Fibroblast of villous mesenchyme (primary cell): ENCODE measurements around the gene TXNDC9. TPM values are rescaled to one million over a fixed set of nuclear protein-coding genes. Genes with fewer than 3 reads are reported as not detected.

ENCODE experiments used
- DNase-seq: peaks from one replicate; pipeline ENCODE4 v3.0.0-alpha.2; 2010; ENCODE audit warnings: low read depth
- H3K4me3 ChIP-seq: 2 replicates; pipeline ENCODE4 v1.5.1; 2011; ENCODE audit warnings: low read depth, mild to moderate bottlenecking, low read length
- CTCF ChIP-seq: IDR thresholded peaks from 2 replicates; pipeline ENCODE4 v1.5.1; 2012; ENCODE audit warnings: low read depth, mild to moderate bottlenecking, low read length; ENCODE audit not compliant: insufficient read depth
- total RNA-seq: library from RNA; depleted of rRNA; stranded (reverse); fragments of >200 nt; gene quantifications from 2 replicates; pipeline ENCODE4 v1.2.3, GENCODE V29; 2012

The TXNDC9 gene
- total RNA-seq = 86.3 and 115 TPM in 2 replicates

DNA sequence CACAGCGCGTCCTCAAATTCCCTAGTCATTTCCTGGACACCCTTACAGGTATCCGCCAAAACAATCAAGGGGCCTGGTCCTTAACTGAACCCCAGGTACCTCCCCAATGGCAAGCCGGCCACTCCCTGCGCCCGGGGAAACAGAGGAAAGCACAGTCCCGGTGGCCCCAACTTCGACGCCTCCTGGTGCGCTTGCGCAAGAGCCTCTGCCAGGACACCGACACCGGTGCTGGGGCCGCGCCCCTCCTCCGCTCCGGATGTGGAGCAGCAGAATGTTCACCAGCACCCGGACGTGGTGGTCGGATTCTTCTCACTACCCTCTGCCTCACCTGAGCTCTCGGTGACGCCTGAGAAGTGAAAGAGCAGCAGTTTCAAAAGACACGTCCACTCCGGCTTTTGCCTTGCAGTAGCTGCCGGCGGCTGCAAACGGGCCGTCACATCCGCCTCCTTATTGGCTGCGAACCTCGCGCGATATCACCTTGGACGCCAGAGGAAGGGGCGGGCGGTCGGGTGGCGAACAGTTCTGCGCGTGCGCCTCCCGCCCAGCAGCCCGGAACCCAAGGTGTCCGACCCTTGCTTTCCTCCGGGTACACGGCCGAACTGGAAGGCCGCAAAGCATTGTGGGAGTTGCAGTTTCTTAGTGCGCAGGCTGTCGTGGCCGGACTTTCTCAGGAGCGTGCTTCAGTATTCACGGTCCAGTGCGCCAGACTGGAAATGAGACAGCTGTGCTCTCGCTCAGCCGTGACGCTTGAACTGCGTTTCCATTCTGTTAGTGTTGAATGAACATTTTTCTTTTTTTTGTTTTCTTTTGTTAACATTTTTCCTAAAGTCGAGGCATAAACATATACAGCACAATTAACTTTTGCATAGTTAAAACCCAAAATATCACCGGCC, at the start of gene TXNDC9:
TXNDC9 (minus strand) TSS at position 423 of the 893 bp plus-strand sequence. CDS start 3,123 bp downstream, outside the sequence.
- peak within 1 kb of the TSS; percentile 90 for H3K4me3 ChIP-seq
- DNase-seq = peak; percentile 100
- no peak for TF ChIP-seq CTCF

DNA sequence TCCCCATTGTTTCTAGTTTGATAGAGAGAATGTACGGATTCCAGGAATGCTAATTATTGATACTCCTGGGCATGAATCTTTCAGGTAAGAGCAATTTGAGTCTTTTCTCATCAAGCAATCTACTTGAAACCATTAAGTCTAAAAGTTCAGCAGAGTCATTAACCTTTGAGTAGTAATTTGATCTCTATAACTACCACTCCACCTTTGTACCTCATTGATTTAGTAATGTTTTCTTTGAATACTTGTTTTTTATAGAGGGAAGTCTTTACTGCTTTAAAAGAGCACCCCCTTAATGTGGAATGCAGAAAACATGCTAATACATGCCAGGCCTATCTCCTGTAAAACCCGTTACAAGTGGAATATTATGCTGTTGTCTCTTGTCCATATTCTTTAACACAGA, 46.0 kb upstream of the TXNDC9 start:
- no peak for DNase-seq
- TF ChIP-seq CTCF = no peak

DNA sequence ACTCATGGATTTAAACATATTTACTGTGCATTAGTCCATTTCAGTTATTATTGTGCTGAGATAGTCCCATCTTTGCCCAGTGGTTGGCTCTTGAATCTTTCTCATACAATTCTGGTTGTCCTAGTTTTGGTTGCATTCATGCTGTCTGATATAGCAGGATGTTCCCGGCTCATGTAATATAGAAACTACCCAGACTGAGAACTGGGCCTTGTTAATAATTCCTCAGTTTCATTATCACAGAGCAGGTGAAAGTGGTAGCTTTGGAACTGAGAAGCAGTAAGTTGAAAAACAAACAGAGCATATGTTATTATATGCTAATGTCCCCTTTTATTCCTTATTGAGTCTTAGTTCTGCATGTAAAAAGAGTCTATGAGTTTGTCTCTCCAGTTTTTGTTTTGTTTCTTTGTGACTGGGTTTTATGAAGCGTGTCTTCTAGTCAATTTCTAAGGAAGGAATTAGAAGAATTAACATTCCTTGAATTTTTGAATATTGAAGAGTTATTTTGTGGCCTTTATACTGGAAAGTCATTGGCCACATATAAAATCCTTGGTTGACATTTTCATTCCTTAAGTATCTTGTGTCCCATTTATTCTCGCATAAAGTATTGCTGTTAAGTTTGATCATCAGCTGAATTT, 44.4 kb upstream of the TXNDC9 start:
- TF ChIP-seq CTCF = no peak
- H3K4me3 ChIP-seq = no peak overlapping the region
- no peak for DNase-seq

More for the DNA sequence above, 46.0 kb upstream of the TXNDC9 start:
- H3K4me3 ChIP-seq = no peak overlapping the region

- no peak for DNase-seq
- H3K4me3 ChIP-seq = no peak overlapping the region
- TF ChIP-seq CTCF = no peak
Observed at GRCh38 chr2:99377879-99378278, 41.7 kb upstream of the TXNDC9 start.

- TF ChIP-seq CTCF = no peak
- no peak overlapping the region for H3K4me3 ChIP-seq
- DNase-seq = no peak
Observed at GRCh38 chr2:99376254-99376864, 40.2 kb upstream of the TXNDC9 start.

DNA sequence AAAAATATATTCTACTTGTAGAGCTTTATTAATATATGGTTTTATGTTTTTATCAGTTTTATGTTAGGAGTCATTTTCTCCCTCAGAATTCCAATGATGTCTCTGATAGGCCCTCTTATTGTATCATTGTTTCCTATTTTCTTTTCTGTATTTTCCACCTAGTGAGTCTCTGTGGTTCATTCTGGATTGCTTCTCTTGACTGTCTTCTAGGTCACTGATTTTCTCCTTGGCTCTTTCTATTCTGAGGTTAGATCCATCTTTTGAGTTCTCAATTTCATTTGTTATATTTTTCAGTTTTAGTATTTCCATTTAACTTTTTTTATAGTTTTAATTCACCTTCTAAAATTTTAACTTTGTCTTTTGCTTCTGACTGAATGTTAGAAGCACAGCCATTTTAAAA, 38.6 kb upstream of the TXNDC9 start:
- no peak for DNase-seq
- no peak overlapping the region for H3K4me3 ChIP-seq
- TF ChIP-seq CTCF = no peak
